Stimulated activated naive CD4-positive, alpha-beta T cell (primary cell): ENCODE data around the gene NUP58.
"Not testable (repeated sequence)": the region's sequence is repeated elsewhere in the genome, so short reads cannot be mapped to it uniquely, and the experiment has no call there.

Experiments
- DNase-seq, 6 experiments: peaks; one replicate each; lab custom pipeline; 2025; lab: John Stamatoyannopoulos, UW

The NUP58 gene

DNA sequence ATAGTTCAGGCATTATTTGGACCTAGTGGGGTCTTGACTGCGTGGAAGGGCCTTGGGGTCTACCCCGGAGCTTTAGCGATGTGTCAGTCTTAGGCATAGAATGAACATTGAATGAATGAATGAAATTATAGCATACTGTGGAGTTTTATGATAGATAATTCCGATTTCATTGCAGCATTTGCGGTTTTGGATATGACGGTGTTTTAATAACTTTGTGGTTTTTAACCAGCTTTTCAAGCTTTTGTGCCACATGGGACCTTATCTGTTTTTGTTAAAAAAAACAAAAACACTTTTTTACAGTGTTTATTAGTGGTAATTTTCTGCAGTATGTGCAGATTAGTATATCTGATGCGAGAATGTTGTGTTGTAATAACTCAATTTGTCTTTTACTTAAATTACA, 696 bp downstream of the NUP58 start:
- DNase-seq, result peak in 1 of 6 experiments; percentile 12

DNA sequence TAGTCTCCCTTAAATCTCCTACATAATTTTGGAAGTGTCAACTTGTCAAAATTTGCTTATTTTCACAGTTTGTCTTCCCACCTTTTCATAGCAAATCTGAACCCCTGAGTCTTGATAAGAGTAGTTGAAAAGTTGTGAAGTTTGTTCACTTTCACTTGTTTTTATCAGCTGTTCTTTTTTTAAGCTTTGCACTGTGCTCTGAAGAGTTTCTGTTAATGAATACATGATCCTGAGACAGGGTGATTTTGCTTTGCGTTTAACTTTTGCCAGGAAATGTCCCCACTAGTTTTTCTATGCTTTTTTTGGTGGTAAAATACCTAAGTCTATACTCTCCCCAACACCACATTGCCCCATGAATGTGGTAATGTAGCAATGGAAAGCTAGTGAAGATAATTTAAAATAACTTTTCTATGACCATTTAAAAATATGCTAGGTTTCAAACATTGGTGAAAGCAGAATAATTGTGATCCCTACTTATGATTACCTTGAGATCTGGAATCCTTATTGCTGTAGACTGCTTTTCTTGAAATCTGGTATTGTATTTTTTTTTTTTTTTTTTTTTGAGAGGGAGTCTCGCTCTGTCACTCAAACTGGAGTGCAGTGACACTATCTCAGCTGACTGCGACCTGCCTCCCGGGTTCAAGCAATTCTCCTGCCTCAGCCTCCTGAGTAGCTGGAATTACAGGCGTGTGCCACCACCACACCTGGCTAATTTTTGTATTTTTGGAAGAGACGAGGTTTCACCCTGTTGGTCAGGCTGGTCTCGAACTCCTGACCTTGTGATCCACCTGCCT, 5.4 kb downstream of the NUP58 start:
- DNase-seq, result no peak

- no peak for DNase-seq
Observed at GRCh38 chr13:25310891-25311290, 9.5 kb downstream of the NUP58 start.

DNA sequence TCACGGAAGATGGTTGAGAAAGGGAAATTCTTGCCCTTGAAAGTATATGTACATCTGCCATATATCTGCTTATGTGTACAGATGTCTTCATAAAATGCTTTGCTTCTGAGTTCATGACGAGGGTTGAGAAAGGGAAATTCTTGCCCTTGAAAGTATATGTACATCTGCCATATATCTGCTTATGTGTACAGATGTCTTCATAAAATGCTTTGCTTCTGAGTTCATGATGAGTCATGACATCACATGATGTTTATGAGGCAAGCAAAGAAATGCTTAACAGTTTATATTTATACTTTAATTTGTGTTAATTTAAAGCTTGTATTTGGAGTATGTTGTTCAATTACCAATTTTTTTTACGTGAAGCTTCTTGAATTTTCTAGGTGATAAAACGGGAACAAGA, 17.5 kb downstream of the NUP58 start:
- not testable (repeated sequence) for DNase-seq

GRCh38 chr13:25319771-25320170, 18.3 kb downstream of the NUP58 start:
- DNase-seq, result no peak

DNA sequence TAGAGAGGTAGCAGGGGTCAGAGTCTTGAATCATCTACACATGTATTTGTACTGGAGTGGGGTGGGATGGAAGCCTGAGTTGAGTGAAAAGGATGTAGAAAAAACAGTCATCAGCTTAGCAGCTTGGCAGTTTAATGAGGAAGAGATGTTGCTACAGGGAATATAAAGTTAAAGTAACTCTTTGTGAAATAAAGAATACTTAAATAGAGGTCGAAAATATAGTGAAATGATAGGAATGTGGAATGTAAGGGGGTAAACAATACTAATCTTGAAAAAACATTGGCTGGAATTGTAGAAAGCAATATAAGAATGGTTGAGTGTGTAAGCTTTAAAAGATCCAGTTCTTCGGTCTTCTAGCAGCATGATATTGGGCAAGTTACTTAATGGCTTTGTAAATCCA, 22.7 kb downstream of the NUP58 start:
- no peak for DNase-seq

DNA sequence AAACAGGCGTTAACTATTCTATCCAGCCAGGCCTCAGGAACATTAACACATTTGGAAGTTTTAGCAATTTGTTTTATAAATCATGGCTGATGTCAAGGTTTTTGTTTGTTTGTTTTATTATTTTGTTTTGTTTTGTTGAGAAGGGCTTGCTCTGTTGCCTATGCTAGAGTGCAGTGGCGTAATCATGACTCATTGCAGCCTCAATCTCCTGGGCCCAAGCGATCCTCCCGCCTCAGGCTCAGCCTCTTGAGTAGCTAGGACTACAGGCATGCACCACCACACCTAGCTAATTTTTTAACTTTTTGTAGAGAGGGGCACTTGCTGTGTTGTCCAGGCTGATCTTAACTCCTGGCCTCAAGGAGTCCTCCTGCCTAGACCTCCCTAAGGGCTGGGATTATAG, 28.3 kb downstream of the NUP58 start:
- no peak for DNase-seq

DNA sequence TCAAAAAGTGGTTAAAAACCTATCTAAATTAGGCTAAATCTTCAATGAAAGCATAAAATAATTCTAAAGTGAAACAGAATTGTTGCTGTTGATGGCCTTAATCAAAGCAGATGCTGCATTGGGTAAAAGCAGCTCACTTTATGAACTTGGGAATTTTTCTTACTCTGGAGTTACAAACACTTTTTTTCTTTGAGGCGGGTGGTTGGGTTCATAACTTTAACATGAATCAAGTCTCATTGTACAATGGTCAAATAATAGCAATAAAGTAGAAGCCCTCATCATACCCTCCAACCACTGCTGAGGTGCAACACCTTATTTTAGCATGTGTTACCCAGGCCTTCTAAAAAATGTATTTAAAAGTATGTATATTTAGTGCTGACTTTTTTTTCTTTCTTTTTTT, 29.1 kb downstream of the NUP58 start:
- no peak for DNase-seq

DNA sequence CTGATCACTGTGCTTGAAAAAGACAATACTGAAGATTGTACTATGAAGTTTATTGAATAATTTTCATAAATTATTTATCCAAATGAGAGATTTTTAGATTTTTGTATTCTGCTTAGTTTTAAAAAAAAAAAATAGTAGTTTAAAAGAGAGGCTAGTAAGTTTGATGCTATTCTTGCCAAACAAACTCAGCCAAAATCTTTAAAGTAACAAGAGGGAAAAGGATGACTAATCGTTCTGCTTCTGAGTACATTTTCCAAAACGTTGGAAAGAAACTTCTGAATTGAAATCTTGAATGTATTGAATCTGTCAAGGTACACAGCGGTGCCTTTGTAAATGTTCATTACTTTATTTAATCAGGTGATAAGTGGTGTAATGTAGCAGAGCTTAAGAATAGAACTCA, 34.4 kb downstream of the NUP58 start:
- no peak for DNase-seq

DNA sequence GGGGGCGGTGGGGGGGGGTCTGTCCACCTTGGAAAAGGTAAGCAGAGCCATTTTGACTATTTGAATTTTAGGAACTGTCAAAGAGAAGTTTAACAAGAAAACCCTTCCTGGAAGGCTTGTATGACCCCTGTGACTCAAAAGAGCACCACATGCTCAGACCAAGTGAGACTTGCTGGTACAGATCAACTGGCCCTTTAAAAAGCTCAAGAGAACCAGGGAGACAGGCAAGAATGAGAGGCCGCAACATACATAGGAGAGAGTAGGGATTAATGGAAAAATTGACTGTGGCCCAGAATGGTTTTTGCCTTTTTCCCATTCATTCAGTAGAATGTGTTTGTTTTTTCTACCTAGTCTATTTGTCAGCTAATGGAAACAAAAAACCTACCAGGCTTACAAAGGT, 44.2 kb downstream of the NUP58 start:
- DNase-seq, result no peak

DNA sequence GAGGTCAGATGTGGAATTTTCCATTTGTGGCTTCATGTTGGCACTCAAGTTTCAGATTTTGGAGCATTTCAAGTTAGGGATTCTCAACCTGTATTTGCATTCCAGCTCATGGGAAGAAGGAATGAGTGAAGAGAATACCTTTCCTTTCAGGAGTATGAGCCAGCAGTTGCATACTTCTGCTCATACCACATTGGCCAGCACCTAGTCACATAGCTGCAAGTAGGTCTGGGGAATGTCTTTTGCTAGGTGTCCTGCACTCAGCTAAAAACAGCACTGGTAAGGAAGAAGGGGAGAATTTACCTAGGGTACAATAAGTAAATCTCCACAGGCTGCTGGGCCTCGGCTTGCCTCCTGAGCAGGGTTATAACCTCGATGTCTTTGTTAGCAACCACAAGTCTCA, 45.7 kb downstream of the NUP58 start:
- DNase-seq, result no peak

DNA sequence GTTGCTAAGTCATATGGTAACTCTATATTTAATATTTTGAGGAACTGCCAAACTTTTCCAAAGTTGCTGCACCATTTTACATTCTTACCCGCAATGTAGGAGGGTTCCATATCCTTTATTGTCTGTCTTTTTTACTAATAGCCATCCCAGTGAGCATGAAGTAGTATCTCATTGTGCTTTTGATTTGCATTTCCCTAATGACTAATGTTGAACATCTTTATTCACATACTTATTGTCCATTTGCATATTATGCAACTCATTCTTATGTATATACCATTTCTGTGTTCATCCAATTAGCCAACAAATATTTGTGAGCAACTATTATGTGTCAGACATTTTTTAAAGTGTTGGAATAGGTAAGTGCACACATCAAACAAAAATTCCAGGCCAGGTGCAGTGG, 50.0 kb downstream of the NUP58 start:
- DNase-seq, result no peak

DNA sequence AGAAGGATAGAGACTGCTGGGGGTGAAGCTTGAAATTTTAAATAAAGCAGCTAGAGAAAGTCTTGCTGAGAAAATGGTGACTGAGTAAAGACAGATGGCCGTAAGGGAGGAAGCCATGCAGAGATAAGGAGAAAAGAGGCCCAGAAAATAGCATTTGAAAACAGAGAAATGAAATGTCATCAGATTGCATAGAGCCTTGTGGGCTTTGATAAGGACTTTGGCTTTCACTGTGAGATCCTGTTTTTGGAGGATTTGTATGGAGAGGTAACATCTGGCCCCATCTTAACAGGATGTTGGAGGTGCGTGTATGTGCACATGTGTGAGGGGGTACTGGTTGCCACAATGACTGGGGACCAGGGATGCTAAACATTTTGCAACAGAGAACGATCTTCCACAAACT, 50.8 kb downstream of the NUP58 start:
- no peak for DNase-seq

DNA sequence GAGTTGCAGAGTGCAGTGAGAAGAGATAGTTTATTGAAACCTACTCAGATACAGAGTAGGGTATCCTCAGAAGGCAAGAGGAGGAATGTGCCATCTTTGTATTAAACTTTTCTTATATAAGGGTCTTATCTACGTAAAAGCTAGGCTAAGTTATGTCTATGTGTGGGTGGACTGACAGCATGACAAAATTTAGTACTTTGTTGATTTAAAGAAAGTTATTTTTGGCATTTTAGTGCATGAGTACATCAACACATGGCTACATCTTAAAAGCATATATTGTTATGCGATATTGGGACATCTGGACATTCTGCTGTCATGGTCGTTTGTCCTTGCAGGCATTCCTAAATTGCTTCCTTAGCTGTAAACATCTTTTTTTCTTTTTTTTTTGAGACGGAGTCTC, 51.4 kb downstream of the NUP58 start:
- no peak for DNase-seq

GRCh38 chr13:25353344-25353743, 51.9 kb downstream of the NUP58 start:
- DNase-seq, result no peak

DNA sequence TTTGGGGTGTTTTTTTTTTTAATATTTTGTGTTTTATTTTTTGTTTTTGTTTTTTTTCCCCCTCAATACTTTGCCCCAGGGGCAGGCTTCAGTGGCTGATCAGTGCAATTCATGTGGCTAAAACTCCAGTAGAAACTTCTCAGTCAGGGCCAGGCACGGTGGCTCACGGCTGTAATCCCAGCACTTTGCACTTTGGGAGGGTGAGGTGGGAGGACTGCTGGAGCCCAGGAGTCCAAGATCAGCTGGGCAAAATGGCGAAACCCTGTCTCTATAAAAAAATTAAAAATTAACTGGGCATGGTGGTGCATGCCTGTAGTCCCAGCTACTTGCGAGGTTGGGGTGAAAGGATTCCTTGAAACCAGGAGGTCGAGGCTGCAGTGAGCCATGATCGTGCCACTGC, 53.0 kb downstream of the NUP58 start:
- DNase-seq, result no peak

GRCh38 chr13:25360443-25360842, 59.0 kb downstream of the NUP58 start:
- DNase-seq, result not testable (repeated sequence)

DNA sequence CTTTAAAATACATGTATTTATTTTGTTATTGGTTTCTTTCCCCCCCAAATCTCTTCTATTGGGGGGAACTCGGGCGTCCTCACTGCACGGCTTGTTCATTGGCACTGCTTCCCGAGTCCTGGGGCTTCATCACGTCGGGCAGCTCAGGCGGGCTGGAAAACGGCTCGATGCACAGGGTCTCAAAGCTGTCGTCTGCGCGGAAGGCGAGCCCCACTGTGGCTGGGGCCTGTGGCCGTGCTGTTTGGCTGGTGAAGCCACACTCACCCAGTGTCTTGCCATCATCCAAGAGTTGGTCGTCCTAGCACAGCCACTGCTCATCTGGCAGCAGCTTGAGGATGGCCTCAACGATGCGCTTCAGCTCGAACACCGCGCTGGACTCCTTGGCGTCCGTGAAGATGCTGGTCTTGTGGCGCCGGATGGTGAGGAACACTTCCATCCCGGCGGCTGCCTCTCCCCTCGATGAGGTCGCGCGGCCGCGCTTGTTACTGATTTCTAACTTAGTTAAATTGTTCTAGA, 64.4 kb downstream of the NUP58 start:
- DNase-seq, result no peak

DNA sequence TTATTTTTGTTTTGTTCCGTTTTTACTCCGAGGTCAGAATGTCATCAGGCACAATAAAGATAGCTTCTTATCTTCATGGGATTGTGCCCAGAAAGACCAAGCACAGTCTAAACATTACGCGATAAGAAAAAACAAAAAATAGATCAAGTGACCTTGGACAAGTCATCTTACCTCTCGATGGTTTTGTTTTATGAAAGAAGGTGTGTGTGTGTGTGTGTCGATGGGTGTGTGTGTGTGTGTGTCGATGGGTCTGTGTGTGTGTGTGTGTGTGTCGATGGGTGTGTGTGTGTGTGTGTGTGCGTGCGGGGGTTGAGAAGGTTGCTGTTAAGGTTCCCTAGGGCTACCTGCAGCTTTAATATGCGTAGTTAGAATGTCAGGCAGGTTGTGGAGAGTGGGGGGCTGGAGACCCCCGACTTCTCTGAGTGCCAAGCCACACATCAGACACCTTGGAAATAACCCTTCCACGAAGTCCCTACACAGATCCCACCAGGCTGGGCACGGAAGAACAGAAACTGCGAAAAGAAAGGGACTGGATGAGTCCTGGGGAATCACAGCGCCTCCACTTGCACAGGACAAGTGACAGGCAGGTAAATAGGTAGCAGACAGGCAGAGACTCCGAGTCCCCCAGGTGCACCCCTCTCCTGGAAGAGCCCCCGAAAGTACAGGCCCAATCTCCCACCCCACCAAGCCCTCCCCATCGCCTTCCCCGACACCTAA, 69.9 kb downstream of the NUP58 start:
- DNase-seq, result peak in 1 of 6 experiments; percentile 2

DNA sequence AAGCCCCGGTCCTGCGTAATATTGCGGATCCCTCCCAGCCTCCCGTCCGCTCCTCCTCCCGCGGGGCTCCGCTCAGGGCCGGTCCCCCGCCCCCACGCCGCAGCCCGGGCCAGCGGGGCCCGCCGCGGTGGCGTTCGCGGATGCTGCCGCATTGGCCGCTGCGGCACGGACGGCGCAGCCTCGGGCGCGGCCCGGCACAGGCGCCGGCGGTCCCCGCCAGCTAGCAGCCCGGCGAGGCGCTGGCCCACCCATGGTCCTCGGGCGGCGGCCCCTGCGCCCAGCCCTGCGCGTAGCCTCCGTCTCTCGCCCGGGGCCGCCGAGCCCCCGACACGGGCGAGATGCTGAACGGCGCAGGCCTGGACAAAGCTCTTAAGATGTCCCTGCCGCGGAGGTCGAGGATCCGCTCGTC, 70.5 kb downstream of the NUP58 start, which contains the start of gene ATP8A2:
Gene ATP8A2, plus strand, starts transcription at position 100 of the 409 bp plus-strand sequence. Its CDS starts 239 bp downstream, at position 339.
- no peak for DNase-seq

DNA sequence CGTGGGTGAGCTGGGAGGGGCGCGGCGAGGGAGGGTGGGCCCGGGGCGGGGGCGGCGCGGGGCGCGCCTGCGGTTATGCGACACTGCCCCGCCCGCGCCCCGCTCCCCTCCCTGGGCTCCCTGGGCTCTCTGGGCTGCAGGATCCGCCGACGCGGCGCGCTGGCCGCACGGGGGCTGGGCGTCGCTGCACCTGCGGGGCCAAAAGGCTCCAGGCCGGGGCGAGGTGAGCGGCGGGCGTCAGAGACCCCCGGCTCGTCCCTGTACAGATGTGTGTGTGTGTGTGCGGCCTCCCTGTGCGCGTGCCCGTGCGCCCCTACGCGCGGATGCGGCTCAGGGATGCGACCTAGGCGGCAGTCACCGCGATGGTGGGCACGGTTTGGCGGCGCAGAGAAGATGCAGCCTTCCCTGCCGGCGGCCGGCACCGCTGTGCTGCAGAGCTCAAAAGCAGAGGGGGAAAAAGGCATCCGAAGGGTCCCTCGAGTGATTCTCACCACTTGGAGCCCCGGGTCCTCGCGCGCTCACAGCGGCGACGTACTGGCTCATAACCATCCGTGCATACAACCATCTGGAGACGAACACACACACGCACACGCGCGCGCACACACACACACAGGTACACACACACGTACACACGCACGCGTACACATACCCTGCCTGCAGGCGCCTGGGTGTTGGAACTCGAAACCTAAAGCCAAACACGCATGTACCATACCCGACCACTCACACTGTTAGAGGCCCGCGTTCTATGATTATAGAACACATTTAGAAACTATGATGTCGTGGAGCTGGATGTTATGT, 71.1 kb downstream of the NUP58 start:
- no peak for DNase-seq

DNA sequence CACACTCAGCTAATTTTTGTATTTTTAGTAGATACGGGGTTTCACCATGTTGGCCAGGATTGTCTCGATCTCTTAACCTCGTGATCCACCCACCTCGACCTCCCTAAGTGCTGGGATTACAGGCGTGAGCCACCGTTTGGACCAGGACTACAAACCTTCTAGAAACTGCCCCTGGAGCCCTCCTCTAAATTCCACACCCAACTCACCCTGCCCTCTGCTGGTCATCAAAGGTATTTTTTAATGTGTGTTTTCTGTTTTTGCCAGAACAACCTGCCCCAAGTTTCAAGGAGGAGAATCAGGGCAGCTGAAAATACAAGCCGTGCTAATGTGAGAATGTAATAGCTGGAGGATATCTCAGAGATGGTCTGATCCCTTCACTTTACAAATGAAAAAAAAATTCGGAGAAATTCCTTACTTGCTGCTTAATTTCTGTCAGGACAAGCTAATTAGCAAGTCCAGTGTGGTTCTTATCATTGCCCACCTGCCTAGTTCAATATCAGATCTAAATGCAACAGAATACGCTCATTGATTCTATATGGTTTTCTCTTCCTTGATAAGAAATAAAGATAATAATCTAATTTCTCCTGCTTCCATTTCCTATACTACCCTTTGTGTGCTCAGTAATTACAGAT, 74.4 kb downstream of the NUP58 start:
- peak in 2 of 6 experiments; percentile 27 to 47 for DNase-seq
